VCaP (cell line): ENCODE results near the gene CLIC5.

Experiments
- H3K27ac ChIP-seq: fragments of 450-650 bp; 2 replicates; pipeline ENCODE4 v1.5.1; 2017
- CTCF ChIP-seq: fragments of 450-650 bp; conservative IDR thresholded peaks from 2 replicates; pipeline ENCODE4 v1.5.1; 2017; ENCODE audit warnings: mild to moderate bottlenecking, moderate library complexity

Gene CLIC5

GRCh38 chr6:45892696-45893245 lies 122.9 kb downstream of the CLIC5 start:
- no peak for TF ChIP-seq CTCF
- H3K27ac ChIP-seq = no peak overlapping the region

GRCh38 chr6:45892196-45892595 lies 123.5 kb downstream of the CLIC5 start:
- H3K27ac ChIP-seq = no peak overlapping the region
- TF ChIP-seq CTCF = no peak

GRCh38 chr6:45886776-45887175 lies 128.9 kb downstream of the CLIC5 start:
- H3K27ac ChIP-seq = no peak overlapping the region
- TF ChIP-seq CTCF = no peak

- no peak for TF ChIP-seq CTCF
- no peak overlapping the region for H3K27ac ChIP-seq
Measured at GRCh38 chr6:45884336-45884735, 131.3 kb downstream of the CLIC5 start.

- no peak overlapping the region for H3K27ac ChIP-seq
- no peak for TF ChIP-seq CTCF
Measured at GRCh38 chr6:45882671-45883070, 133.0 kb downstream of the CLIC5 start.

GRCh38 chr6:45881705-45882467 lies 133.8 kb downstream of the CLIC5 start:
- TF ChIP-seq CTCF = no peak
- H3K27ac ChIP-seq = no peak overlapping the region

- H3K27ac ChIP-seq = no peak overlapping the region
- no peak for TF ChIP-seq CTCF
Measured at GRCh38 chr6:45880676-45881075, 135.0 kb downstream of the CLIC5 start.
